HG02885 (cell line): Measurements from ENCODE around the gene TOMM20L.
"Not testable (repeated sequence)": the region's sequence is repeated elsewhere in the genome, so short reads cannot be mapped to it uniquely, and the experiment has no call there.

Experiments
- ATAC-seq: cut with Tn5 transposase; IDR thresholded peaks from one replicate; pipeline ENCODE4 v1.9.1; 2021; ENCODE audit warnings: mild to moderate bottlenecking; ENCODE audit not compliant: unreplicated experiment, poor library complexity

Gene TOMM20L

GRCh38 chr14:58395812-58396788 is at the start of gene TOMM20L:
Gene TOMM20L (plus strand): TSS chr14:58395930. CDS start chr14:58395958, 28 bp downstream.
- peak; percentile 96 for ATAC-seq

- ATAC-seq, result no peak
Measured at GRCh38 chr14:58353516-58354299, 42.0 kb upstream of the TOMM20L start.

- ATAC-seq, result no peak
Measured at GRCh38 chr14:58354808-58355207, 40.9 kb upstream of the TOMM20L start.

GRCh38 chr14:58356268-58356667 is 39.5 kb upstream of the TOMM20L start:
- no peak for ATAC-seq

- ATAC-seq, result not testable (repeated sequence)
Measured at GRCh38 chr14:58362272-58362671, 33.5 kb upstream of the TOMM20L start.

GRCh38 chr14:58362798-58363412 is 32.8 kb upstream of the TOMM20L start:
- peak; percentile 53 for ATAC-seq

- no peak for ATAC-seq
Measured at GRCh38 chr14:58364316-58364715, 31.4 kb upstream of the TOMM20L start.

GRCh38 chr14:58367296-58367695 is 28.4 kb upstream of the TOMM20L start:
- no peak for ATAC-seq

- no peak for ATAC-seq
Measured at GRCh38 chr14:58368956-58369355, 26.8 kb upstream of the TOMM20L start.

GRCh38 chr14:58376791-58377190 is 18.9 kb upstream of the TOMM20L start:
- no peak for ATAC-seq

GRCh38 chr14:58390830-58391229 is 4.9 kb upstream of the TOMM20L start:
- ATAC-seq, result no peak

GRCh38 chr14:58395562-58395811 is 243 bp upstream of the TOMM20L start:
- ATAC-seq, result no peak

GRCh38 chr14:58397156-58397555 is 1.4 kb downstream of the TOMM20L start:
- no peak for ATAC-seq

GRCh38 chr14:58398495-58398894 is 2.8 kb downstream of the TOMM20L start:
- no peak for ATAC-seq

GRCh38 chr14:58398895-58399294 is 3.2 kb downstream of the TOMM20L start:
- ATAC-seq, result no peak

- ATAC-seq, result no peak
Measured at GRCh38 chr14:58401587-58401986, 5.9 kb downstream of the TOMM20L start.

- no peak for ATAC-seq
Measured at GRCh38 chr14:58408681-58409215, 13.0 kb downstream of the TOMM20L start.

- no peak for ATAC-seq
Measured at GRCh38 chr14:58414845-58415244, 19.1 kb downstream of the TOMM20L start.

GRCh38 chr14:58415636-58416547 is 20.2 kb downstream of the TOMM20L start:
- no peak for ATAC-seq

- not testable (repeated sequence) for ATAC-seq
Measured at GRCh38 chr14:58416934-58417333, 21.2 kb downstream of the TOMM20L start.
